CD4-positive, alpha-beta memory T cell (primary cell): ENCODE measurements around the gene FETUB. TPM values are rescaled to one million over a fixed set of nuclear protein-coding genes. Genes with fewer than 3 reads are reported as not detected.

Experiments used
- CTCF ChIA-PET: fragments of 350-600 bp; sonication (Branson Sonifier 250); formaldehyde crosslinking; loops from one replicate; lab custom pipeline; 2021; ENCODE audit warnings: inconsistent platforms; ENCODE audit not compliant: partially characterized antibody; lab: Charles Lee
- POLR2A ChIA-PET: fragments of 350-600 bp; sonication (Branson Sonifier 250); formaldehyde crosslinking; loops from one replicate; lab custom pipeline; 2021; ENCODE audit not compliant: partially characterized antibody; lab: Charles Lee
- DNase-seq, 5 donors: peaks; one replicate each; pipeline versions ENCODE4 v3.0.0 to v3.0.0-alpha.2; 2020 to 2022; ENCODE audit warnings: mixed read lengths in 1 of 5
- H3K27ac ChIP-seq: one replicate; pipeline ENCODE4 v1.7.0; 2013; ENCODE audit warnings: low read depth, low read length
- H3K27me3 ChIP-seq: 2 replicates; pipeline ENCODE4 v1.7.0; 2013; ENCODE audit warnings: mild to moderate bottlenecking, low read length, moderate library complexity; ENCODE audit not compliant: insufficient read depth
- H3K36me3 ChIP-seq: 2 replicates; pipeline ENCODE4 v1.7.0; 2013; ENCODE audit warnings: mild to moderate bottlenecking, low read length, moderate library complexity; ENCODE audit not compliant: insufficient read depth
- H3K4me1 ChIP-seq: 2 replicates; pipeline ENCODE4 v1.7.0; 2013; ENCODE audit warnings: mild to moderate bottlenecking, low read length, moderate library complexity; ENCODE audit not compliant: insufficient read depth
- H3K4me3 ChIP-seq, 2 donors: one replicate each; pipeline ENCODE4 v1.7.0; 2013; ENCODE audit warnings: low read length in 2 of 2, mild to moderate bottlenecking in 1 of 2
- H3K9me3 ChIP-seq, 2 donors: one replicate each; pipeline ENCODE4 v1.7.0; 2013; ENCODE audit warnings: low read length in 2 of 2, control low read depth in 1 of 2; ENCODE audit not compliant: control insufficient read depth in 1 of 2
- H3K27ac Mint-ChIP-seq, 7 donors: one replicate each; pipeline ENCODE4 v1.8.0; 2020 to 2021; ENCODE audit warnings: mixed read lengths in 7 of 7, mild to moderate bottlenecking in 6 of 7, inconsistent platforms in 3 of 7, moderate library complexity in 3 of 7
- H3K27me3 Mint-ChIP-seq, 2 donors: one replicate each; pipeline ENCODE4 v1.8.0; 2020 to 2021; ENCODE audit warnings: mixed read lengths in 2 of 2
- H3K36me3 Mint-ChIP-seq, 2 donors: one replicate each; pipeline ENCODE4 v1.8.0; 2020 to 2021; ENCODE audit warnings: mixed read lengths in 2 of 2, inconsistent platforms in 1 of 2, mild to moderate bottlenecking in 1 of 2
- H3K4me1 Mint-ChIP-seq, 4 donors: one replicate each; pipeline ENCODE4 v1.8.0; 2020 to 2021; ENCODE audit warnings: mixed read lengths in 4 of 4, mild to moderate bottlenecking in 1 of 4
- H3K4me3 Mint-ChIP-seq, 8 donors: one replicate each; pipeline ENCODE4 v1.8.0; 2020 to 2021; ENCODE audit warnings: mixed read lengths in 8 of 8, mild to moderate bottlenecking in 7 of 8, moderate library complexity in 6 of 8, inconsistent platforms in 3 of 8
- H3K9me3 Mint-ChIP-seq, 8 donors: one replicate each; pipeline ENCODE4 v1.8.0; 2020 to 2021; ENCODE audit warnings: mixed read lengths in 8 of 8, mild to moderate bottlenecking in 5 of 8, inconsistent platforms in 3 of 8, moderate library complexity in 1 of 8
- intact Hi-C: fragments of 100-400 bp; cut with micrococcal nuclease; formaldehyde crosslinking; loops from one replicate; pipeline ENCODE4 v1.15.1; 2023
- polyA plus RNA-seq, 2 donors: library from polyadenylated mRNA; unstranded; fragments of 300-500 nt; fragmentation: Illumina TruSeq; gene quantifications; one replicate each; pipeline ENCODE4 v1.2.3, GENCODE V29; 2021
- total RNA-seq, 2 experiments: library from RNA; stranded (reverse); gene quantifications; one replicate each; pipeline ENCODE4 v1.2.3, GENCODE V29; 2021

The FETUB gene
- total and polyA plus RNA-seq, 4 experiments from 2014 or later, result not detected

GRCh38 chr3:186664506-186664905, 24.3 kb downstream of the FETUB start:
- Histone ChIP-seq H3K36me3 (no peaks in the 10 kb centered on the region), H3K27ac (no peak overlapping the region), H3K4me1 (no peaks in the 10 kb centered on the region), H3K4me3 (no peak overlapping the region), H3K27me3 (peaks cover 3% of the 10 kb centered on the region), H3K9me3 (no peaks in the 10 kb centered on the region)
- H3K36me3 Mint-ChIP-seq, result no peaks in the 10 kb centered on the region
- no peak for DNase-seq
- no peak overlapping the region for H3K4me3 Mint-ChIP-seq
- ChIA-PET POLR2A (no interaction called here), CTCF (interaction anchor here (1.0 kb wide), 1 partner anchor 9 kb away, joined by 3 read pairs; no protein-coding TSS in a partner anchor)
- H3K4me1 Mint-ChIP-seq, result peaks cover 0 to 4% (median 2%) of the 10 kb centered on the region in 4 donors
- H3K27me3 Mint-ChIP-seq, result peaks cover 8 to 21% of the 10 kb centered on the region in 2 donors
- intact Hi-C loops, result no loop called here
- peaks cover 0 to 2% (median 0%) of the 10 kb centered on the region in 8 donors for H3K9me3 Mint-ChIP-seq
- H3K27ac Mint-ChIP-seq, result no peak overlapping the region

GRCh38 chr3:186665625-186666188, 25.5 kb downstream of the FETUB start, which contains the start of gene HRG:
TSS of gene HRG (plus strand) at chr3:186666014. CDS start at chr3:186666032, 18 bp downstream.
- H3K36me3 ChIP-seq, result no peaks in the 10 kb centered on the region
- H3K4me1 ChIP-seq, result no peaks in the 10 kb centered on the region
- Mint-ChIP-seq H3K36me3 (no peaks in the 10 kb centered on the region), H3K27ac (peak within 1 kb of the TSS in 1 of 7 donors; percentile 14), H3K4me1 (peaks cover 0 to 9% (median 3%) of the 10 kb centered on the region in 4 donors), H3K27me3 (peaks cover 8 to 21% of the 10 kb centered on the region in 2 donors), H3K4me3 (no peak within 1 kb of the TSS), H3K9me3 (peaks cover 0 to 2% (median 0%) of the 10 kb centered on the region in 8 donors)
- H3K27me3 ChIP-seq, result peaks cover 3% of the 10 kb centered on the region
- no peak for DNase-seq
- H3K4me3 ChIP-seq, result no peak within 1 kb of the TSS
- H3K9me3 ChIP-seq, result no peaks in the 10 kb centered on the region
- POLR2A ChIA-PET, result no interaction called here
- no peak within 1 kb of the TSS for H3K27ac ChIP-seq
- CTCF ChIA-PET, result no interaction called here
- intact Hi-C loops, result no loop called here

DNA sequence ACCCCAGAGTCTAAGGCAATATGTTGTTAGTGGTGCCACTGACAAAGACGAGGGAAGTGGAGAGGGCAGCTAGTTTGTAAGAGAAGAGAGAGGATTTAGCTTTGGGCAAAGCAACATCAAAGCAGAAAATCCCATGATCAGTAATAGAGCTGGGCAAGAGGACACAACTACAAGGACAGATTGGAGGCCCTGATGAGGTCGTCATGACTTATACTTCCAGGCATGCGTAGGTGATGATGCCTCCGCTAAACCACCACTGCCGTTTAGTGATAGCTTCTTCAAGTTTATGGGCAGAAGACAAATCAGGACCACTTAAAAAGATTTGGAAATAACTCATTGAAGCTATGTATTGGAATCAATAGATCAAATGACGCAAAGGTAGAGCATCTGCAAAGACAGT, 28.2 kb downstream of the FETUB start:
- Mint-ChIP-seq H3K27me3 (peaks cover 11 to 18% of the 10 kb centered on the region in 2 donors), H3K36me3 (no peaks in the 10 kb centered on the region), H3K4me3 (no peak overlapping the region), H3K9me3 (peaks cover 0 to 2% (median 0%) of the 10 kb centered on the region in 8 donors), H3K4me1 (peaks cover 0 to 9% (median 3%) of the 10 kb centered on the region in 4 donors), H3K27ac (no peak overlapping the region)
- H3K27ac ChIP-seq, result no peak overlapping the region
- no peaks in the 10 kb centered on the region for H3K36me3 ChIP-seq
- POLR2A ChIA-PET, result no interaction called here
- no peak for DNase-seq
- peaks cover 3% of the 10 kb centered on the region for H3K27me3 ChIP-seq
- intact Hi-C loops, result no loop called here
- no peak overlapping the region for H3K4me3 ChIP-seq
- H3K4me1 ChIP-seq, result no peaks in the 10 kb centered on the region
- no peaks in the 10 kb centered on the region for H3K9me3 ChIP-seq
- CTCF ChIA-PET, result interaction anchor here (0.6 kb wide), 1 partner anchor 57 kb away, joined by 3 read pairs; no protein-coding TSS in a partner anchor

DNA sequence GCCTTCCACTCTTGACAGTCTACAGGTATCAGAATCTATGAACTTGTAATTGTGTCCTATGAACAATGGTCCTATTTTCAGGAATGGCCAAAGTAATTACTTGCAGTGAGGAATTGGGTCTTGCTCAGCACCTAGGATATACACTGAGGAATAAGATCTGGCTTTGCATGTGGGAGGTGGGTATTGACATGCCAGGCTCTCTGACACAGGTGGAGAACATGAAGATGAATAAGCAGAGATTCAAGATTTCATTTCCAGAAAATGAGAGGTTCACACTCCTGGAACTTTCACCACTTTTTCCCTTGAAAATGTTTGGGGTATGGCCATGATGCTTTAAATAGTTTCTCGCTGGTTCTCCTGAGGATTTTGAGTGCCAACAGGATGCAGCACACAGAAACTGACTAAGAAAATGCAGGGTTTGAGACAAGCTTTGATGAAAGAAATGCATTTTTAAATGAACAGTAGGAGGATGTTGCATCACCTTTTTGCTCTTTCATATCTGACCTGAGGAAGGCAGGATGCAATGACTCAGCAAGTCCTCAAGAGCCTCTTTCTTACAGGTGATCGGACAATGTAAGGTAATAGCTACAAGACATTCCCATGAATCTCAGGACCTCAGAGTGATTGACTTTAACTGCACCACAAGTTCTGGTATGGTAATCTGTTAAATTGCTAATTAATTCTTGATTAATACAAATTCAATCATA, 29.3 kb downstream of the FETUB start:
- Histone ChIP-seq H3K4me3 (no peak overlapping the region), H3K9me3 (no peaks in the 10 kb centered on the region), H3K27ac (no peak overlapping the region), H3K27me3 (no peaks in the 10 kb centered on the region), H3K4me1 (no peaks in the 10 kb centered on the region), H3K36me3 (no peaks in the 10 kb centered on the region)
- Mint-ChIP-seq H3K9me3 (peaks cover 0 to 2% (median 0%) of the 10 kb centered on the region in 8 donors), H3K27ac (no peak overlapping the region), H3K4me3 (no peak overlapping the region), H3K4me1 (peaks cover 0 to 9% (median 3%) of the 10 kb centered on the region in 4 donors), H3K27me3 (peaks cover 10 to 14% of the 10 kb centered on the region in 2 donors), H3K36me3 (no peaks in the 10 kb centered on the region)
- DNase-seq, result no peak
- intact Hi-C loops, result no loop called here
- ChIA-PET CTCF (no interaction called here), POLR2A (no interaction called here)

DNA sequence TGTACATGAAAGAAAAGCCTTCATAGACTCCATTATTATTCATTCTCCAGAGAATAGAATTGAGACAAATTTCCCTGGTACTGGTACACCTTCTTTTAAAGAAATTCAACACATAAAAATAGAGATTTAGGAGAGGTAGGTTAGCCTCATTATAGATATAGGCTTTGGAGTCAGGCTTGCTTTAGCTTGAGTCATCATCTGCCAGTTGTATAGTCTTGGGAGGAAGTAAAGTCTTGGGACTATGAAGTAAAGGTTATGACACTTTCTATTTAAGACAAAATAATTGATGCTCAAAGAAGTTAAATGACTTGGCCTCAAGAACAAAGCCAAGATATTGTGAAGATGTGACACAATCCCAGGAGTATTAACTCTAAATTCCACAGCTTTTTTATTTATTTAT, 30.0 kb downstream of the FETUB start:
- H3K27ac ChIP-seq, result no peak overlapping the region
- no peak overlapping the region for H3K4me3 ChIP-seq
- H3K9me3 ChIP-seq, result no peaks in the 10 kb centered on the region
- Mint-ChIP-seq H3K4me1 (peaks cover 0 to 9% (median 3%) of the 10 kb centered on the region in 4 donors), H3K36me3 (no peaks in the 10 kb centered on the region), H3K4me3 (no peak overlapping the region), H3K9me3 (peaks cover 0 to 2% (median 0%) of the 10 kb centered on the region in 8 donors), H3K27ac (no peak overlapping the region), H3K27me3 (peaks cover 14 to 16% of the 10 kb centered on the region in 2 donors)
- no peaks in the 10 kb centered on the region for H3K27me3 ChIP-seq
- no peaks in the 10 kb centered on the region for H3K36me3 ChIP-seq
- intact Hi-C loops, result no loop called here
- POLR2A ChIA-PET, result no interaction called here
- CTCF ChIA-PET, result no interaction called here
- no peaks in the 10 kb centered on the region for H3K4me1 ChIP-seq
- no peak for DNase-seq

- no peak for DNase-seq
- peaks cover 0 to 9% (median 3%) of the 10 kb centered on the region in 4 donors for H3K4me1 Mint-ChIP-seq
- Histone ChIP-seq H3K27me3 (no peaks in the 10 kb centered on the region), H3K27ac (no peak overlapping the region), H3K9me3 (no peaks in the 10 kb centered on the region), H3K4me3 (no peak overlapping the region), H3K36me3 (no peaks in the 10 kb centered on the region), H3K4me1 (no peaks in the 10 kb centered on the region)
- H3K27me3 Mint-ChIP-seq, result peaks cover 12 to 14% of the 10 kb centered on the region in 2 donors
- no peak overlapping the region for H3K27ac Mint-ChIP-seq
- no peak overlapping the region for H3K4me3 Mint-ChIP-seq
- intact Hi-C loops, result no loop called here
- H3K36me3 Mint-ChIP-seq, result no peaks in the 10 kb centered on the region
- ChIA-PET POLR2A (no interaction called here), CTCF (no interaction called here)
- peaks cover 0 to 2% (median 0%) of the 10 kb centered on the region in 8 donors for H3K9me3 Mint-ChIP-seq
Observed at GRCh38 chr3:186671051-186671450, 30.9 kb downstream of the FETUB start.

GRCh38 chr3:186678604-186679003, 38.4 kb downstream of the FETUB start:
- CTCF ChIA-PET, result interaction anchor here (1.5 kb wide), 1 partner anchor 64 kb away, joined by 3 read pairs; no protein-coding TSS in a partner anchor

More at GRCh38 chr3:186678604-186679003, 38.4 kb downstream of the FETUB start:
- intact Hi-C loops, result no loop called here
- H3K27me3 Mint-ChIP-seq, result peaks cover 34 to 46% of the 10 kb centered on the region in 2 donors
- H3K9me3 ChIP-seq, result no peaks in the 10 kb centered on the region
- no peaks in the 10 kb centered on the region for H3K4me1 Mint-ChIP-seq
- no peaks in the 10 kb centered on the region for H3K27me3 ChIP-seq
- H3K27ac Mint-ChIP-seq, result no peak overlapping the region
- no peak for DNase-seq
- no peaks in the 10 kb centered on the region for H3K36me3 ChIP-seq
- no peaks in the 10 kb centered on the region for H3K36me3 Mint-ChIP-seq
- no peak overlapping the region for H3K4me3 Mint-ChIP-seq
- POLR2A ChIA-PET, result no interaction called here
- H3K9me3 Mint-ChIP-seq, result peaks cover 0 to 4% (median 0%) of the 10 kb centered on the region in 8 donors
- no peaks in the 10 kb centered on the region for H3K4me1 ChIP-seq
- H3K4me3 ChIP-seq, result no peak overlapping the region
- no peak overlapping the region for H3K27ac ChIP-seq
